ENCODE data around the gene ZIC5. TPM values are rescaled to one million over a fixed set of nuclear protein-coding genes. Genes with fewer than 3 reads are reported as not detected.

The ZIC5 gene
- total RNA-seq, 1 donor from 2014 or later: not detected

GRCh38 chr13:99984461-99985240 is 13.1 kb upstream of the ZIC5 start:
- no peak for DNase-seq (ENCODE audit: low read depth)
- H3K36me3 ChIP-seq (ENCODE audit: control insufficient read depth, insufficient read depth, low read length): no peaks in the 10 kb centered on the region
- H3K4me3 ChIP-seq (ENCODE audit: low read depth, low read length): no peak overlapping the region
- peaks cover 78% of the 10 kb centered on the region for H3K27me3 ChIP-seq (ENCODE audit: control insufficient read depth, insufficient read depth, low read length)
- TF ChIP-seq, protein P1, sequence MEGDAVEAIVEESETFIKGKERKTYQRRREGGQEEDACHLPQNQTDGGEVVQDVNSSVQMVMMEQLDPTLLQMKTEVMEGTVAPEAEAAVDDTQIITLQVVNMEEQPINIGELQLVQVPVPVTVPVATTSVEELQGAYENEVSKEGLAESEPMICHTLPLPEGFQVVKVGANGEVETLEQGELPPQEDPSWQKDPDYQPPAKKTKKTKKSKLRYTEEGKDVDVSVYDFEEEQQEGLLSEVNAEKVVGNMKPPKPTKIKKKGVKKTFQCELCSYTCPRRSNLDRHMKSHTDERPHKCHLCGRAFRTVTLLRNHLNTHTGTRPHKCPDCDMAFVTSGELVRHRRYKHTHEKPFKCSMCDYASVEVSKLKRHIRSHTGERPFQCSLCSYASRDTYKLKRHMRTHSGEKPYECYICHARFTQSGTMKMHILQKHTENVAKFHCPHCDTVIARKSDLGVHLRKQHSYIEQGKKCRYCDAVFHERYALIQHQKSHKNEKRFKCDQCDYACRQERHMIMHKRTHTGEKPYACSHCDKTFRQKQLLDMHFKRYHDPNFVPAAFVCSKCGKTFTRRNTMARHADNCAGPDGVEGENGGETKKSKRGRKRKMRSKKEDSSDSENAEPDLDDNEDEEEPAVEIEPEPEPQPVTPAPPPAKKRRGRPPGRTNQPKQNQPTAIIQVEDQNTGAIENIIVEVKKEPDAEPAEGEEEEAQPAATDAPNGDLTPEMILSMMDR (IDR thresholded peaks at IDR 0.05; ENCODE audit: insufficient read depth, low read length, poor library complexity, severe bottlenecking): no peak

GRCh38 chr13:99983499-99984401 is 12.2 kb upstream of the ZIC5 start:
- H3K36me3 ChIP-seq (ENCODE audit: control insufficient read depth, insufficient read depth, low read length): no peaks in the 10 kb centered on the region
- peaks cover 78% of the 10 kb centered on the region for H3K27me3 ChIP-seq (ENCODE audit: control insufficient read depth, insufficient read depth, low read length)
- TF ChIP-seq, protein P1 (IDR thresholded peaks at IDR 0.05; ENCODE audit: insufficient read depth, low read length, poor library complexity, severe bottlenecking): no peak
- no peak for DNase-seq (ENCODE audit: low read depth)
- no peak overlapping the region for H3K4me3 ChIP-seq (ENCODE audit: low read depth, low read length)

DNA sequence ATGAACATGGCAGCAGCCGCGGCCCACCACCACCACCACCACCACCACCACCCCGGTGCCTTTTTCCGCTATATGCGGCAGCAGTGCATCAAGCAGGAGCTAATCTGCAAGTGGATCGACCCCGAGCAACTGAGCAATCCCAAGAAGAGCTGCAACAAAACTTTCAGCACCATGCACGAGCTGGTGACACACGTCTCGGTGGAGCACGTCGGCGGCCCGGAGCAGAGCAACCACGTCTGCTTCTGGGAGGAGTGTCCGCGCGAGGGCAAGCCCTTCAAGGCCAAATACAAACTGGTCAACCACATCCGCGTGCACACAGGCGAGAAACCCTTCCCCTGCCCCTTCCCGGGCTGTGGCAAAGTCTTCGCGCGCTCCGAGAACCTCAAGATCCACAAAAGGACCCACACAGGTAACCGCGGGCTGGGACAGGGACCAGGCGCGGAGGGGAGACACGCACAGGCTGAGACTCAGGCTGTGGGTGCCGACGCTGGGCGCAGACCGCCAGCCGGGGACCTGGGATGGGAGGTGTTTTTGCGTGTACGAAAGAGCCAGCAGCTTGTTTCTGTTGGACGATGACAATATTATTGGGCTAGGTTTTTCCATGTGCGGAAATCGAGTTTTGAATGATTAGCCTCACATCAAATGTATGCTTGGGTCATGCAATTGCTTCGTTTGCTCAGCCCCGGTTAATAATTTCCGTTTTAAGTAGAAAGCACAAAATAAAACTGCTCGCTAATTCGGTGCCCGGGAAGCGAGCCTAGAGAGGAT is 11.3 kb upstream of the ZIC5 start:
- DNase-seq (ENCODE audit: low read depth): no peak
- no peaks in the 10 kb centered on the region for H3K36me3 ChIP-seq (ENCODE audit: control insufficient read depth, insufficient read depth, low read length)
- H3K4me3 ChIP-seq (ENCODE audit: low read depth, low read length): no peak overlapping the region
- TF ChIP-seq, protein P1 (IDR thresholded peaks at IDR 0.05; ENCODE audit: insufficient read depth, low read length, poor library complexity, severe bottlenecking): no peak
- H3K27me3 ChIP-seq (ENCODE audit: control insufficient read depth, insufficient read depth, low read length): peaks cover 80% of the 10 kb centered on the region

- TF ChIP-seq, protein P1 (IDR thresholded peaks at IDR 0.05; ENCODE audit: insufficient read depth, low read length, poor library complexity, severe bottlenecking): no peak
- Histone ChIP-seq H3K4me3 (ENCODE audit: low read depth, low read length) (no peak overlapping the region), H3K36me3 (ENCODE audit: control insufficient read depth, insufficient read depth, low read length) (no peaks in the 10 kb centered on the region), H3K27me3 (ENCODE audit: control insufficient read depth, insufficient read depth, low read length) (peaks cover 79% of the 10 kb centered on the region)
- no peak for DNase-seq (ENCODE audit: low read depth)
These were observed 10.6 kb upstream of the ZIC5 start for GRCh38 chr13:99982036-99982730.

GRCh38 chr13:99981735-99982035 is 10.1 kb upstream of the ZIC5 start, which contains the start of gene ZIC2:
TSS of gene ZIC2 (plus strand) at chr13:99981784. CDS start at chr13:99982065, 281 bp downstream.
- no peak for DNase-seq (ENCODE audit: low read depth)
- Histone ChIP-seq H3K36me3 (ENCODE audit: control insufficient read depth, insufficient read depth, low read length) (no peaks in the 10 kb centered on the region), H3K27me3 (ENCODE audit: control insufficient read depth, insufficient read depth, low read length) (peaks cover 79% of the 10 kb centered on the region), H3K4me3 (ENCODE audit: low read depth, low read length) (peak within 1 kb of the TSS; percentile 40)
- TF ChIP-seq, protein P1 (IDR thresholded peaks at IDR 0.05; ENCODE audit: insufficient read depth, low read length, poor library complexity, severe bottlenecking): no peak
